Right lobe of liver (tissue), 6 donors: ENCODE data around the gene SLC38A2. TPM values are rescaled to one million over a fixed set of nuclear protein-coding genes. Genes with fewer than 3 reads are reported as not detected.

Experiments
- ATAC-seq, 4 donors: fragments of 200-7000 bp; cut with Tn5 transposase; one replicate each; pipeline ENCODE4 v1.9.1; 2020; ENCODE audit warnings: mild to moderate bottlenecking in 4 of 4, moderate library complexity in 4 of 4
- DNase-seq, 3 donors: peaks; one replicate each; pipeline ENCODE4 v3.0.0-alpha.2; 2020
- H3K27ac ChIP-seq, 3 donors: fragments of 200-600 bp; one replicate each; pipeline ENCODE4 v1.8.0; 2022
- H3K27me3 ChIP-seq, 2 donors: fragments of 200-600 bp; one replicate each; pipeline ENCODE4 v1.8.0; 2022
- H3K36me3 ChIP-seq, 4 donors: fragments of 200-600 bp; sonication (generic) in 1 of 4; one replicate each; pipeline versions ENCODE4 v1.5.1 to v1.8.0; 2017 to 2022; ENCODE audit warnings: control low read depth in 1 of 4
- H3K4me1 ChIP-seq, 4 donors: fragments of 200-600 bp; sonication (generic) in 1 of 4; one replicate each; pipeline versions ENCODE4 v1.5.1 to v1.8.0; 2017 to 2022; ENCODE audit warnings: control low read depth in 1 of 4
- H3K4me3 ChIP-seq, 3 donors: fragments of 200-600 bp; one replicate each; pipeline ENCODE4 v1.8.0; 2022
- H3K9me3 ChIP-seq, 4 donors: fragments of 200-600 bp; sonication (generic) in 1 of 4; one replicate each; pipeline versions ENCODE4 v1.5.1 to v1.8.0; 2017 to 2022; ENCODE audit warnings: control low read depth in 1 of 4
- CTCF ChIP-seq, 4 donors: fragments of 200-600 bp in 3 of 4; fragments of 450-650 bp in 1 of 4; IDR thresholded peaks; one replicate each; pipeline versions ENCODE4 v1.5.1 to v1.8.0; 2016 to 2022; ENCODE audit warnings: antibody characterized with exemption in 4 of 4, mild to moderate bottlenecking in 2 of 4
- POLR2A ChIP-seq: fragments of 450-650 bp; IDR thresholded peaks from one replicate; pipeline ENCODE4 v1.6.1; 2017; ENCODE audit warnings: antibody characterized with exemption, mild to moderate bottlenecking
- WGBS: methylation state at CpG from one replicate; pipeline ENCODE4 v1.1.6; 2018; ENCODE audit warnings: low coverage, low lambda C conversion rate; ENCODE audit not compliant: insufficient coverage; ENCODE audit errors: missing lambda C conversion rate; 5-methylcytosine and 5-hydroxymethylcytosine counted together
- intact Hi-C, 2 donors: fragments of 100-400 bp; cut with DNase I; formaldehyde crosslinking; loops; one replicate each; pipeline versions ENCODE4 v1.11.2 to v1.14.1; 2022
- total RNA-seq, 6 experiments: library from RNA; depleted of rRNA in 2 of 6; stranded (reverse); fragments of >200 nt in 2 of 6; fragmentation: NEBNext Ultra II Directional in 3 of 6; extraction: Animal tissue kit (Norgen Biotek cat#: 25700) in 3 of 6; gene quantifications; one replicate each; pipeline versions ENCODE4 v1.1.0 to v1.2.4, GENCODE V29; 2016 to 2023
- donor health status: DM: no; HTN: yes; CAD: no.
- donor health status: DM: no; HTN: no; CAD: no.
- donor health status: DM: no; HTN: no; CAD: no.
- donor health status: DM: no; HTN: yes; CAD: no.
- donor health status: DM: no; HTN: yes; CAD: no.

Gene SLC38A2
- total RNA-seq, 6 experiments from 2014 or later, result 77.0 to 463 (median 290) TPM

GRCh38 chr12:46377678-46378077 is 5.1 kb upstream of the SLC38A2 start:
- ATAC-seq (no peak), DNase-seq (no peak)
- H3K4me3 ChIP-seq, result no peak overlapping the region
- peak overlapping the region in 2 of 3 donors; percentile 98 to 99 for H3K27ac ChIP-seq
- H3K36me3 ChIP-seq, result no peaks in the 10 kb centered on the region
- 87% methylated on average over 3 of the region's 3 CpGs for WGBS
- no peaks in the 10 kb centered on the region for H3K27me3 ChIP-seq
- TF ChIP-seq CTCF (IDR thresholded peaks at IDR 0.05) (no peak), POLR2A (no peak)
- H3K9me3 ChIP-seq, result no peaks in the 10 kb centered on the region
- H3K4me1 ChIP-seq, result peaks cover 0 to 41% (median 15%) of the 10 kb centered on the region in 4 donors
- intact Hi-C loops, result no loop called here

- no peak overlapping the region for H3K4me3 ChIP-seq
- ATAC-seq (peak; percentile 19 to 44 (median 42)), DNase-seq (peak in 1 of 3 donors; percentile 53)
- H3K36me3 ChIP-seq, result no peaks in the 10 kb centered on the region
- intact Hi-C loops, result no loop called here
- H3K9me3 ChIP-seq, result no peaks in the 10 kb centered on the region
- TF ChIP-seq POLR2A (peak; percentile 10), CTCF (IDR thresholded peaks at IDR 0.05) (no peak)
- WGBS, result 91% methylated on average over 1 of the region's 1 CpG
- peaks cover 0 to 33% (median 15%) of the 10 kb centered on the region in 4 donors for H3K4me1 ChIP-seq
- H3K27me3 ChIP-seq, result no peaks in the 10 kb centered on the region
- peak overlapping the region; percentile 45 to 99 (median 98) for H3K27ac ChIP-seq
Measured at GRCh38 chr12:46376579-46376978, 4.0 kb upstream of the SLC38A2 start.

- H3K4me3 ChIP-seq, result no peak overlapping the region
- peaks cover 0 to 42% (median 18%) of the 10 kb centered on the region in 4 donors for H3K4me1 ChIP-seq
- H3K9me3 ChIP-seq, result no peaks in the 10 kb centered on the region
- TF ChIP-seq POLR2A (peak; percentile 88), CTCF (IDR thresholded peaks at IDR 0.05) (no peak)
- intact Hi-C loops, result no loop called here
- peak overlapping the region; percentile 98 to 99 (median 98) for H3K27ac ChIP-seq
- no peaks in the 10 kb centered on the region for H3K27me3 ChIP-seq
- 41% methylated on average over 4 of the region's 4 CpGs for WGBS
- ATAC-seq (peak in 3 of 4 donors; percentile 3 to 32 (median 8)), DNase-seq (no peak)
- peaks cover 7 to 14% (median 11%) of the 10 kb centered on the region in 4 donors for H3K36me3 ChIP-seq
Measured at GRCh38 chr12:46374711-46375110, 2.1 kb upstream of the SLC38A2 start.

GRCh38 chr12:46374310-46374709 is 1.7 kb upstream of the SLC38A2 start:
- intact Hi-C loops, result no loop called here
- H3K36me3 ChIP-seq, result peaks cover 9 to 18% (median 14%) of the 10 kb centered on the region in 4 donors
- ATAC-seq (peak in 1 of 4 donors; percentile 1), DNase-seq (no peak)
- H3K9me3 ChIP-seq, result no peaks in the 10 kb centered on the region
- TF ChIP-seq POLR2A, result no peak
- no peak for TF ChIP-seq CTCF (IDR thresholded peaks at IDR 0.05)
- H3K27me3 ChIP-seq, result no peaks in the 10 kb centered on the region
- 31% methylated on average over 1 of the region's 1 CpG for WGBS
- H3K4me3 ChIP-seq, result peak overlapping the region in 2 of 3 donors; percentile 84 to 90
- peaks cover 0 to 46% (median 20%) of the 10 kb centered on the region in 4 donors for H3K4me1 ChIP-seq
- H3K27ac ChIP-seq, result peak overlapping the region; percentile 98 to 99 (median 98)
